Right lobe of liver (tissue), 6 donors: ENCODE measurements around the gene NRK. TPM values are rescaled to one million over a fixed set of nuclear protein-coding genes. Genes with fewer than 3 reads are reported as not detected.

Source experiments
- ATAC-seq, 4 donors: fragments of 200-7000 bp; cut with Tn5 transposase; one replicate each; pipeline ENCODE4 v1.9.1; 2020; ENCODE audit warnings: mild to moderate bottlenecking in 4 of 4, moderate library complexity in 4 of 4
- DNase-seq, 3 donors: peaks; one replicate each; pipeline ENCODE4 v3.0.0-alpha.2; 2020
- H3K27ac ChIP-seq, 3 donors: fragments of 200-600 bp; one replicate each; pipeline ENCODE4 v1.8.0; 2022
- H3K27me3 ChIP-seq, 2 donors: fragments of 200-600 bp; one replicate each; pipeline ENCODE4 v1.8.0; 2022
- H3K36me3 ChIP-seq, 4 donors: fragments of 200-600 bp; sonication (generic) in 1 of 4; one replicate each; pipeline versions ENCODE4 v1.5.1 to v1.8.0; 2017 to 2022; ENCODE audit warnings: control low read depth in 1 of 4
- H3K4me1 ChIP-seq, 4 donors: fragments of 200-600 bp; sonication (generic) in 1 of 4; one replicate each; pipeline versions ENCODE4 v1.5.1 to v1.8.0; 2017 to 2022; ENCODE audit warnings: control low read depth in 1 of 4
- H3K4me3 ChIP-seq, 3 donors: fragments of 200-600 bp; one replicate each; pipeline ENCODE4 v1.8.0; 2022
- H3K9me3 ChIP-seq, 4 donors: fragments of 200-600 bp; sonication (generic) in 1 of 4; one replicate each; pipeline versions ENCODE4 v1.5.1 to v1.8.0; 2017 to 2022; ENCODE audit warnings: control low read depth in 1 of 4
- POLR2A ChIP-seq: fragments of 450-650 bp; IDR thresholded peaks from one replicate; pipeline ENCODE4 v1.6.1; 2017; ENCODE audit warnings: antibody characterized with exemption, mild to moderate bottlenecking
- WGBS: methylation state at CpG from one replicate; pipeline ENCODE4 v1.1.6; 2018; ENCODE audit warnings: low coverage, low lambda C conversion rate; ENCODE audit not compliant: insufficient coverage; ENCODE audit errors: missing lambda C conversion rate; 5-methylcytosine and 5-hydroxymethylcytosine counted together
- intact Hi-C, 2 donors: fragments of 100-400 bp; cut with DNase I; formaldehyde crosslinking; loops; one replicate each; pipeline versions ENCODE4 v1.11.2 to v1.14.1; 2022
- total RNA-seq, 6 experiments: library from RNA; depleted of rRNA in 2 of 6; stranded (reverse); fragments of >200 nt in 2 of 6; fragmentation: NEBNext Ultra II Directional in 3 of 6; extraction: Animal tissue kit (Norgen Biotek cat#: 25700) in 3 of 6; gene quantifications; one replicate each; pipeline versions ENCODE4 v1.1.0 to v1.2.4, GENCODE V29; 2016 to 2023
- TF ChIP-seq, protein P1 (sequence below), 4 donors: fragments of 200-600 bp in 3 of 4; fragments of 450-650 bp in 1 of 4; IDR thresholded peaks; one replicate each; pipeline versions ENCODE4 v1.5.1 to v1.8.0; 2016 to 2022; ENCODE audit warnings: antibody characterized with exemption in 4 of 4, mild to moderate bottlenecking in 2 of 4
- donor health status: DM: no; HTN: yes; CAD: no.
- donor health status: DM: no; HTN: no; CAD: no.
- donor health status: DM: no; HTN: no; CAD: no.
- donor health status: DM: no; HTN: yes; CAD: no.
- donor health status: DM: no; HTN: yes; CAD: no.

NRK gene
- total RNA-seq, 6 experiments from 2014 or later: 0.02 to 0.04 (median 0.02) TPM; not detected in 3

DNA sequence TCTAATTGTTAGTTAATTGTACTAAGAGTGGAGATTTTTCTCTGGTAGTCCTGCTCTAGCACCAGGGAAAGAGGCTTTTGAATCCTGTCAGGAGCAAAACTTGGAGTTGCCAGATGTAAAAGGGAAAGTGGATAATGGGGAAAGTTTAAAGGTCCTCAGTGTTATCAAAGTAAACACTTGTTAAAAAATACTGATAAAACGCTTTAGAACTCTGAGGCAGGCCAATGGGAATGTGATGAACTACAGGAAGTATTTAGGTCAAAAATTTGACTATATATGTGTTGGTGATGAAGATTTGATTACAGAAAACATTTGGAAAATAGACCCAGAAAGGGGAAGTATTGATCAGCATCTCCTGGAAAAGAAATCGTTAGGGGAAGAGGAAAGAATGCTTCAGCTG lies 183.3 kb downstream of the NRK start:
- Histone ChIP-seq H3K4me1 (peaks cover 0 to 8% (median 0%) of the 10 kb centered on the region in 4 donors), H3K9me3 (no peaks in the 10 kb centered on the region), H3K36me3 (no peaks in the 10 kb centered on the region), H3K4me3 (no peak overlapping the region), H3K27ac (peak overlapping the region in 2 of 3 donors; percentile 66 to 70), H3K27me3 (no peaks in the 10 kb centered on the region)
- TF ChIP-seq, protein P1, sequence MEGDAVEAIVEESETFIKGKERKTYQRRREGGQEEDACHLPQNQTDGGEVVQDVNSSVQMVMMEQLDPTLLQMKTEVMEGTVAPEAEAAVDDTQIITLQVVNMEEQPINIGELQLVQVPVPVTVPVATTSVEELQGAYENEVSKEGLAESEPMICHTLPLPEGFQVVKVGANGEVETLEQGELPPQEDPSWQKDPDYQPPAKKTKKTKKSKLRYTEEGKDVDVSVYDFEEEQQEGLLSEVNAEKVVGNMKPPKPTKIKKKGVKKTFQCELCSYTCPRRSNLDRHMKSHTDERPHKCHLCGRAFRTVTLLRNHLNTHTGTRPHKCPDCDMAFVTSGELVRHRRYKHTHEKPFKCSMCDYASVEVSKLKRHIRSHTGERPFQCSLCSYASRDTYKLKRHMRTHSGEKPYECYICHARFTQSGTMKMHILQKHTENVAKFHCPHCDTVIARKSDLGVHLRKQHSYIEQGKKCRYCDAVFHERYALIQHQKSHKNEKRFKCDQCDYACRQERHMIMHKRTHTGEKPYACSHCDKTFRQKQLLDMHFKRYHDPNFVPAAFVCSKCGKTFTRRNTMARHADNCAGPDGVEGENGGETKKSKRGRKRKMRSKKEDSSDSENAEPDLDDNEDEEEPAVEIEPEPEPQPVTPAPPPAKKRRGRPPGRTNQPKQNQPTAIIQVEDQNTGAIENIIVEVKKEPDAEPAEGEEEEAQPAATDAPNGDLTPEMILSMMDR (IDR thresholded peaks at IDR 0.05): no peak
- no peak for TF ChIP-seq POLR2A
- DNase-seq: no peak
- peak; percentile 39 to 65 (median 56) for ATAC-seq
- intact Hi-C loops: no loop called here
- 19% methylated on average over 2 of the region's 2 CpGs for WGBS

DNA sequence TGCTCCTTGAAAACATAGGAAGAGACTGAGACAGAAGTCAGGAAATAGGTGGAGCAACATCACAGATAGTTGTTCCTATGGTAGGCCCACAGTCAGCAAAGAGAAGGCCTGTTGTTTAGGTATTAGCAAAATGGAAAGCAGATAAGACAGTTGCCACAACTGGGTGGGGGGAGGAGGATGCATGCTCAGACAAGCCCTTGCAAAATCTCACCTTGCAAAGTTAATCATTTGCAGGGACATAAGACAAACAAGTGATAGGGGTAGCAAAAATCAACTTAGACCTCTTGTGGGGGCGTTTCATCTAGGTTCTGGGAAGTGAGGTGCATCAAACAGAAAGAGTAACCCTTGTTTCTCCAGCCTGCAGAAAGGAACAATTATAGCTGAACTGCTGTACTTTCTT lies 185.5 kb downstream of the NRK start:
- H3K9me3 ChIP-seq: no peaks in the 10 kb centered on the region
- no peaks in the 10 kb centered on the region for H3K27me3 ChIP-seq
- ATAC-seq: peak; percentile 77 to 91 (median 80)
- peak; percentile 49 for TF ChIP-seq POLR2A
- TF ChIP-seq, protein P1 (IDR thresholded peaks at IDR 0.05): no peak
- H3K4me3 ChIP-seq: peak overlapping the region in 2 of 3 donors; percentile 34 to 36
- no peaks in the 10 kb centered on the region for H3K36me3 ChIP-seq
- peak overlapping the region in 2 of 3 donors; percentile 66 to 72 for H3K27ac ChIP-seq
- WGBS: 8% methylated on average over 1 of the region's 1 CpG
- peak in 2 of 3 donors; percentile 36 to 63 for DNase-seq
- peaks cover 0 to 8% (median 0%) of the 10 kb centered on the region in 4 donors for H3K4me1 ChIP-seq
- intact Hi-C loops: no loop called here

Other genes with a start within 250 kb of the NRK start
- gene SERPINA7, start 216.2 kb downstream of the NRK start, total RNA-seq: 100 to 1,000 TPM in 4 of 6 experiments, 10 to 100 TPM in 2; 56.3 to 203 (median 115) TPM